Choroid plexus epithelial cell (primary cell): ENCODE results near the gene MYO18B.
"Not testable (repeated sequence)": the region's sequence is repeated elsewhere in the genome, so short reads cannot be mapped to it uniquely, and the experiment has no call there.

Experiments
- DNase-seq: peaks from one replicate; pipeline ENCODE4 v3.0.0-alpha.2; 2010; ENCODE audit warnings: low read depth
- H3K4me3 ChIP-seq: 2 replicates; pipeline ENCODE4 v1.5.1; 2011; ENCODE audit warnings: low read depth, mild to moderate bottlenecking, control low read depth, low read length, moderate library complexity
- CTCF ChIP-seq: conservative IDR thresholded peaks from 2 replicates; pipeline ENCODE4 v1.5.1; 2011; ENCODE audit warnings: low read depth, mild to moderate bottlenecking, control low read depth, inconsistent platforms, low read length, moderate library complexity

MYO18B gene

GRCh38 chr22:25979968-25980367 is 238.0 kb downstream of the MYO18B start:
- no peak for DNase-seq
- no peak for TF ChIP-seq CTCF
- H3K4me3 ChIP-seq = no peak overlapping the region

- DNase-seq, H3K4me3 ChIP-seq: not testable (repeated sequence)
Measured at GRCh38 chr22:25984911-25985310, 242.9 kb downstream of the MYO18B start.

- TF ChIP-seq CTCF = no peak
- DNase-seq = no peak
- H3K4me3 ChIP-seq = no peak overlapping the region
Measured at GRCh38 chr22:25987948-25988347, 246.0 kb downstream of the MYO18B start.

GRCh38 chr22:25990940-25991339 is 249.0 kb downstream of the MYO18B start:
- H3K4me3 ChIP-seq = no peak overlapping the region
- no peak for TF ChIP-seq CTCF
- no peak for DNase-seq

GRCh38 chr22:25992331-25992730 is 250.3 kb downstream of the MYO18B start:
- DNase-seq = no peak
- no peak overlapping the region for H3K4me3 ChIP-seq
- no peak for TF ChIP-seq CTCF

GRCh38 chr22:25996669-25997068 is 254.7 kb downstream of the MYO18B start:
- no peak for DNase-seq
- TF ChIP-seq CTCF = no peak
- H3K4me3 ChIP-seq = no peak overlapping the region

- no peak for TF ChIP-seq CTCF
- DNase-seq = no peak
- H3K4me3 ChIP-seq = no peak overlapping the region
Measured at GRCh38 chr22:25997886-25998775, 256.1 kb downstream of the MYO18B start.
